NCI-H510A (cell line): Measurements from ENCODE around the gene STH.

Source experiments
- DNase-seq: peaks from one replicate; lab custom pipeline; 2025; lab: John Stamatoyannopoulos, UW

The STH gene

DNA sequence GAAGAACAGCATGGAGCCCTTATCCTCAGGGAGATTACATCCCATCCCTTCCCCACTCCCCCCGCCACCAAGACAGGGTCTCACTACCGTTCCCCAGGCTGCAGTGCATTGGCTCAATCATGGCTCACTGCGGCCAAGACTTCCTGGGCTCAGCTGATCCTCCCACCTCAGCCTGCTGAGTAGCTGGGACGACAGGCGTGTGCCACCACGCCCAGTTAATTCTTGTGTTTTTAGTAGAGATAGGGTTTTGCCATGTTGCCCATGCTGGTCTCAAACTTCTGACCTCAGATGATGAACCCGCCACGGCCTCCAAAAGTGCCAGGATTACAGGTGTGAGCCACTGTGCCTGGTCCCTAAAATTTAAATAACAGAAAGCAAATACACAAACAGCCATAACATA lies 48.8 kb downstream of the STH start:
- DNase-seq = no peak
